GM08714 (cell line): ENCODE data around the gene ST6GALNAC3.
A peak's percentile ranks its signal among the peaks of the same experiment; 100 is the strongest.
"Not testable (repeated sequence)": the region's sequence is repeated elsewhere in the genome, so short reads cannot be mapped to it uniquely, and the experiment has no call there.

ENCODE experiments used
- H3K4me3 ChIP-seq: fragments of 200-500 bp; sonication (Bioruptor generic); 2 replicates; pipeline ENCODE4 v1.5.1; 2014; ENCODE audit warnings: mild to moderate bottlenecking, low read length, inconsistent platforms
- ZNF274 ChIP-seq: IDR thresholded peaks from 2 replicates; pipeline ENCODE4 v1.6.1; 2012; ENCODE audit warnings: mild to moderate bottlenecking, low read depth, low read length

ST6GALNAC3 gene

GRCh38 chr1:76074321-76075187 is at the start of gene ST6GALNAC3:
Gene ST6GALNAC3 (plus strand): TSS chr1:76074746.
- H3K4me3 ChIP-seq: peak within 1 kb of the TSS; percentile 76
- no peak for TF ChIP-seq ZNF274

GRCh38 chr1:76027341-76027740 is 47.2 kb upstream of the ST6GALNAC3 start:
- H3K4me3 ChIP-seq: no peak overlapping the region
- TF ChIP-seq ZNF274: no peak

GRCh38 chr1:76029331-76029730 is 45.2 kb upstream of the ST6GALNAC3 start:
- no peak overlapping the region for H3K4me3 ChIP-seq
- no peak for TF ChIP-seq ZNF274

- H3K4me3 ChIP-seq: no peak overlapping the region
- TF ChIP-seq ZNF274: no peak
Observed at GRCh38 chr1:76031496-76031895, 43.0 kb upstream of the ST6GALNAC3 start.

GRCh38 chr1:76033800-76034475 is 40.6 kb upstream of the ST6GALNAC3 start:
- TF ChIP-seq ZNF274: no peak
- no peak overlapping the region for H3K4me3 ChIP-seq

GRCh38 chr1:76035053-76035452 is 39.5 kb upstream of the ST6GALNAC3 start:
- no peak overlapping the region for H3K4me3 ChIP-seq
- no peak for TF ChIP-seq ZNF274

- no peak overlapping the region for H3K4me3 ChIP-seq
- no peak for TF ChIP-seq ZNF274
Observed at GRCh38 chr1:76037324-76037723, 37.2 kb upstream of the ST6GALNAC3 start.

GRCh38 chr1:76038287-76039004 is 36.1 kb upstream of the ST6GALNAC3 start:
- no peak overlapping the region for H3K4me3 ChIP-seq
- no peak for TF ChIP-seq ZNF274

- no peak overlapping the region for H3K4me3 ChIP-seq
- TF ChIP-seq ZNF274: no peak
Observed at GRCh38 chr1:76046149-76046548, 28.4 kb upstream of the ST6GALNAC3 start.

- TF ChIP-seq ZNF274: no peak
- H3K4me3 ChIP-seq: no peak overlapping the region
Observed at GRCh38 chr1:76048219-76048618, 26.3 kb upstream of the ST6GALNAC3 start.

GRCh38 chr1:76048926-76049325 is 25.6 kb upstream of the ST6GALNAC3 start:
- TF ChIP-seq ZNF274: no peak
- no peak overlapping the region for H3K4me3 ChIP-seq

GRCh38 chr1:76049498-76049897 is 25.0 kb upstream of the ST6GALNAC3 start:
- no peak overlapping the region for H3K4me3 ChIP-seq
- TF ChIP-seq ZNF274: no peak

GRCh38 chr1:76050073-76050472 is 24.5 kb upstream of the ST6GALNAC3 start:
- not testable (repeated sequence) for H3K4me3 ChIP-seq

- TF ChIP-seq ZNF274: no peak
- H3K4me3 ChIP-seq: no peak overlapping the region
Observed at GRCh38 chr1:76053021-76053420, 21.5 kb upstream of the ST6GALNAC3 start.

- no peak overlapping the region for H3K4me3 ChIP-seq
- TF ChIP-seq ZNF274: no peak
Observed at GRCh38 chr1:76054359-76054758, 20.2 kb upstream of the ST6GALNAC3 start.
